ENCODE results near the gene ME3.
"Not testable (repeated sequence)": the region's sequence is repeated elsewhere in the genome, so short reads cannot be mapped to it uniquely, and the experiment has no call there.

The ME3 gene

DNA sequence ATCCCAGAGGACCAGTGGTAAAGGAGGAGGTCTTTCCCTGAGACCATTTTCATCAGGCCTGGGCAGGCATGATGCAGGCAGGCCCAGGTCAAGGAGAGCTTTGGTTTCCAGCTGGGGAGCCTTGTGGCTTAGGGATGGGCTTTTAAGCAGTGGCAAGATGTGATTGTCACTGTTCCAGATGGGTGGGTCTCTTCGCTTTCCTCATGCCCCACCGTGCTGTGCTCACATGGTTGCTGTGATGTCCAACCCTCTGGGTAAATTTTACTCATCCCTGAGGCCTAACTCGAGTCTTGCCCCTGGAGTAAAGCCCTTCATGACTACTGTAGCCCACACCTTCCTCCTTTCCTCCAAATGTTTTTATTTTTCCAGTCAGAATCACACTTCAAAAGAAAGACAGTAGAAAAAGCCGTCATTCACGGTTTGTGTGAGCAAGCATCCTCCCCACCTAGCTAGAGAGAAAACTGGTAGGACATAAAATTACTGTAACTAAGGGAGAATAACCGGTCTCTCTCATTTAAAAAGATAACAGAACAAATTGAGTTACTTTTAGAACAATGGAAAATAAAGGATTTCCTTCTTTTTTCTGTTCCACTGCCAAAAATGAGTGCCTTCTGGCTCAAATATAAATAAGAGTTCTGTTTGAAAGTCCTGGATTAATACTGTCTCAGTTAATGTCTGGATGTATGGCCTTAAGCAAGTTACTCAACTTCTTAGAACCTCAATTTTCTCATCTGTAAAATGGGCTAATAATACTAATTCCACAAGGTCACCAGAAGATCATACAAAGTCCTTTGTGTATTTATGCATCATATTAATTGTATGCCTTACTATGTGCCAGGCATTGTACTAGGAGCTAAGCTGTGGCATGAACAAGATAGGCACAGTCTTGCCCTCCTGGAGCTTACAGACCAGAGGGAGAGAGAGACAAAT lies 84.9 kb downstream of the ME3 start:
- no peak for DNase-seq (ENCODE audit: low read depth in 2 of 2)

DNA sequence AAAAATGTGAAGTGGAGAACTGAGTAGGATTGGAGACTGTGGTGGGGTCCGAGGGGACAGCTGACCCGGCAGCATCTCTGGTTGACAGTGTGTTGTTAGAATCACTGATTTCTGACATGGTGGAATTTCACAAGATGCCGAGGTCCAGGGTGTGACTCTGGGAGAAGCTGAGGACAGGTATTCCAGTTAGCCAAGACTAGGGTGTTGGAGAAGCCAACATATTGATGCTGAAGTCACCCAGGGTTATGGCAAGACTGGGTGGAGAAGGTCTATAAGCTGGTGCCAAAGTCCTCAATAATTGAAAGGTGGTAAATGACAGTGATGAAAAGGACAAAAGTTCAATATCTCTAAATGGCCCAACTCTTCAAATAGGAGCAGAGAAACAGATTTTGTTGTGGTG lies 86.1 kb downstream of the ME3 start:
- DNase-seq (ENCODE audit: low read depth in 2 of 2) = no peak

DNA sequence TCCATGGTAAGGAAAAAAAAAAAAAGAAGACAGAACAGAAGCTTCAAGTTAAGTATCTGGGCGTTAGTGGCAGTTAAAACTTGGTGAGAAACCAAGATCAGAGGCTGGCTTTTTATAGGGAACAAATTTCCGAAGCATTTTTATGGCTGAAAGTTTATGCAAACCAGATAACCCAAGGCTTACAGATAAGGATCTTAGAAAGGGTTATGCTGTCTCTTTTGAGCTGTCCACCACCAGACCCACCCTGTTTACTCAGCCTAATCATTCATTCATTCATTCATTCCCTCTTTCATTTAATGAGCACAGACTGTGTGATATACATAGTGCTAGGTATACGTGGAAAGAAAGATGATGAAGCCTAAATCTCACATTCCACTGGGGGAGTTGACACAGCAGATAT lies 89.5 kb downstream of the ME3 start:
- no peak for DNase-seq (ENCODE audit: low read depth in 2 of 2)

DNA sequence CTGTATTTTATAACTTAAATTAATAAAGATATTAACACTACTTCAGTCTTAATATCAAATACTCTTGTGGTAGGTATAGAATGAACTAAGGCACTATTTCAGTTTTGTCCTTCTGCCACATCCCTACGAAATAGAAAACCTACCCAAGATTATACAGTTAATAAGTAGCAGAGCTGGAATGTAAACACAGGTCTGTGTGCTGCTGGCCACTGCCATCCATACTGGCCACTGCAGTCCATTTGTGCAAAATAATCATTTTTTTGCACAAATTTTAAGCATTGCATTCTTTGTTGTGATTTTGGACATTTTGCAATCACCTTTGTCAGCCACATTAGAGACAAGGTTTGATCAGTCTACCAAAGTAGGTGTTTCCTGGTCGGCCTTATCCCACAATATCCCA lies 91.9 kb downstream of the ME3 start:
- no peak for DNase-seq (ENCODE audit: low read depth in 2 of 2)

DNA sequence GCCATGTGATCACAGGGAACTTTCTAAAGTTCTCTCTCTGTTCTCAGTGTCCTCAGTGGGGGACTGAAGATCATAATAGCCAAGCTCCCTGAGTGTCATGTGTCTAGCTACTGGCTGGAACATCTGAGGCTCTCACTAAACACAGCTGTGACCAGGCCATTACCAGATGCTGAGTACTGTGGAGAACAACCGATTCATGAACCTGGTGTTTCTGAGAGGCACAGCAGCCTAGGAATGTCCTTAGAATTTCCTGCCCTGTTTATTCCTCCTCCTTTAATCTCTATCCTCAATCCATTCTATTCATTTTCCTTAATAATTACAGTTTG lies 93.0 kb downstream of the ME3 start:
- DNase-seq (ENCODE audit: low read depth in 2 of 2) = no peak

DNA sequence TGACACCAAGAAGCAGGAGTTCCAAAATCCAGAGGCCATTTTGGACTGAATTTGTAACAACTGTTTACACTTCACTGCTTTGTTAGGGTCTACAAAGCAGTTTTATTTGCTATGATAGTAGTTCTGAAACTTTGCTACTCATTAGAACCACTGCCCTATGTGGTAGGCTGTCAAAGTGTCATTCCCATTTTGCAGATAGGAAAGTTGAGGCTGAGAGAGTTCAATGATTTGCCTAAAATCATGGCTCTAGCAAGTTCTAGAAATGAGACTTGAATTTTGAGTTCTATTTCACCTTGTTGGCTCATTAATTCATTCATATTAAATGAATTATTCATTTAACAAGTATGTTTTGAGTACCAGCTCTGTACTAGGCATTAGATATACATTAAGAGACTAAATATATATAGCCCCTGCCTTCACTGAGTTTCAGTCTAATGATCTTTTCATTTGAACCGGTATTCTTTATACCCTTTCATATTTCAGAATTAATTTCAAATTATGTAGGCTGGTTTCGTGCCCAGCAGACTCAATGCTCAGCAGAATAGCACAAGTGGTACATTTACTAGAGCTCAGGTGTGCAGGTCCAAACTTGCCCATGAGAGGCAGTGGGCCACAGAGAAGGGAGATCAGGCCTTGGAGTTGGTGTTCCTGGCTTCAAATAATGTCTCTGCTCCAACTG lies 93.5 kb downstream of the ME3 start:
- no peak for DNase-seq (ENCODE audit: low read depth in 2 of 2)

DNA sequence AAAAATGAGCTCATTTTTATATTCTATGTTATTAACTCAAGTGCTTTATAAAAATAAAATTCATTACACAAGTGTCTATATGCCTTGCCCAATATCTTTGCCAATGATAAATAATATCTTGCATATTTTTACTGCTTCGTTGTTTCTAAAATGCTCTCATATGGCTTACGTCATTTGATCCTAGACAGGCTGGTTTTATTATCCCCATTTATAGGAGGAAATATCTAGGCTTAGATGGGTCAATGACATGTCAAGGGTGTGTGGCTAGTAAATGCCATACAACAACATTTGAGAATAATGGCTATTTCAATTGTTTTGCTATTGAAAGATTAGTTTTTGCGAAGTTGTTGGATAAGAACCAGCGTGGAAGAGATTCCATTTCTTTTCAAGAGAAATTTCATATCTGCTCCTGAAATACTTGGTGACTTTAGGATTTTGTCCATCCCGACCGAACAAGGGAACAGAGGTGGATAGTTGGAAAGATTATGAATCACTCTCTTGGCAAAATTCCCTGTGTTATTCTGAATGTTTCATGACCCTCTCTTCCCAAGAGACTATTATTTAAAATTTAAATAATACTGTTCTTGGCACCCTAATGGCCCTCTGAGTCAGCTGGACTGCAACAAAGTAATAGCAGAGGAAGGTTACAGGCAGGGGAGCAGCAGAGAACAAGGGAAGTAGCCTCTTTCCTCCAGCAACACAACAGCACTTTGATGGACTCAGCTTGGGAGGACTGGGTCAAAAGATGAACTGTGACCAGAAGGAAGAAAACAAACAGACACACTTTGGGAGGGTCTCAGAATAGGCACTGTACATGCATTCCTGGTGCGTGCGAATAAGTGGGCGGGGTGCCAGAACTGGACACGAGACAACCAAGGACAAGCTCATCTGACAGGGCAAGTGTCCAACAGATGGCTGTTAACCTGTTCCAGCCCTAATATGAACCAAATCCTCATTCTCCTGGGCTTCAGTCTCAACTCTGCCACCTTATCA lies 94.5 kb downstream of the ME3 start:
- no peak for DNase-seq (ENCODE audit: low read depth in 2 of 2)

DNA sequence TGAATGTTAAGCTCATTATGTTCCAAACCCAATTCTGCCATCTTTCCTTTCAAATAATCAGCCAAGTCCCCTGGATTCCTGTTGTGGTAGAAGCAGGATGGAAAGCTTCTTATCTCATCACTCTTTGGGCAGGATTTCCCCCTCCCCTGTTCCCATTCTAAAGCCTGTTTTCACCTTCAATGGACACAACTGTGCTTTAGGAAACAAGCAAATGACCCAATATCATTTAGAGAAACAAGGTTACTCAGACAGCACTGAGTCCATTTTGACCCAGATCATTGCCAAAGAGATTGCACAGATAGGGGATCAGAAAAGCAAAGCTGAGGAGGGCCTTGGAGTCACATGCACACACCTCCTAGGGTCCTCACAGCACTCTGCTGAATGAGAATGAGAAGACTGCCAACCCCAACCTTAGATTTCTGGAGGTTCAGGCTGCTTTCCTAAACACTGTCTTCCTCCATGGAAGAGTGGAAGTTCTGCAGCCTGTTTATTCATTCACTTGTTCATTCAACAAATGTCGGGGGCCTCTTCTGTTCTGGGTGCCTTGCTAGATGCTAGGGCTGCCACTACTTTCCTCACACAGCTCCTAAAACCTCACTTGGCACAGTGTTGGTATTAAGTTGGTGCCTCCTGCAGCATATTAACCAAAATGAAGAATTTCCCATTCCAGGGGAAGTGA lies 95.3 kb downstream of the ME3 start:
- no peak for DNase-seq (ENCODE audit: low read depth in 2 of 2)

DNA sequence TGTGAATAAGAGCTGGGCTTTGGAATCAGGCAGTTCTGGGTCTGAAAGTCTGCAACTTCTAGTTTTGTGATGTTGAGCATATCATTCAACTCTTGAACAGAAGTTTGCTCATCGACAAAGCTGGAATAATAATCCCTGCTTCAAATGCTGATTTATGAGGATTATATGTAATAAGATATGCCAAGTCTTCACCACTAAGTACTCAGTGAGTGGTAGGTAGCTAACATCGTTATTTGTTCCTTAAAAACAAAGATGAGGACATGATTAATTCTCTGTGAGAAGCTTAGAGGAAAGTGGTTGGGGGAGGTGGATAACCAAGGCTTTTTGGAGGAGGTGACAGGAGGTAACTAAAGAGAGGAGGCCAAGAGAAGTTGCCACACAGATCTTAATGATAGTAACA lies 96.5 kb downstream of the ME3 start:
- no peak for DNase-seq (ENCODE audit: low read depth in 2 of 2)

DNA sequence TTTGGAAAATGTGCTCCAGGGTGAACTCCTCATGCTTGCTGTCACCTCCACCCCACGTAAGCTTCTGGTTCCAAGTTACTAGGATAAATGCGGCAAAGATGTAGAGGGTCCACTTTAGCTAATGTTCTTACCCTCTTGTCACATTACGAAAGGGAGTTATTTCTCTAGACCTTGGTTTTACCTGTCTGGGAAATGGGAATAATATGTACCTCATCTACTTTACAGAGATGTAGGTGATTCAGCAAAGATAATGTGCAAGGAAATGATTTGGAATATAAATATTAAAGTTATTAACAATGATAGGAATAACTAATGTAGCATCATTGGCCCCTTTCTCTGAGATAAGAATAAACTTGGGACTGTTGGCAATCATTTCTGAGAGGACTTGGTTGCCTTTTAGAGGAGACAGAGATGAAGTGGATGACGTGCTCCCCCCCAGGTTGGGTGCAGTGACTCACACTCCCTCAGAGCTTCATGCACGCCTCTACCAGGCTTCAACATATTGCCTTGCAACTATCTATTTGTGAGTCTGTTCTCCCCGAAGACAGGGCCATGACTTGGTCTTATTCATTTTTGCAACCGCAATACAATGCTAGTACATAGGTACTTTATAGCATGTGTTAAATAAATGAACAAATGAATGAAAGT lies 97.1 kb downstream of the ME3 start:
- no peak for DNase-seq (ENCODE audit: low read depth in 2 of 2)

DNA sequence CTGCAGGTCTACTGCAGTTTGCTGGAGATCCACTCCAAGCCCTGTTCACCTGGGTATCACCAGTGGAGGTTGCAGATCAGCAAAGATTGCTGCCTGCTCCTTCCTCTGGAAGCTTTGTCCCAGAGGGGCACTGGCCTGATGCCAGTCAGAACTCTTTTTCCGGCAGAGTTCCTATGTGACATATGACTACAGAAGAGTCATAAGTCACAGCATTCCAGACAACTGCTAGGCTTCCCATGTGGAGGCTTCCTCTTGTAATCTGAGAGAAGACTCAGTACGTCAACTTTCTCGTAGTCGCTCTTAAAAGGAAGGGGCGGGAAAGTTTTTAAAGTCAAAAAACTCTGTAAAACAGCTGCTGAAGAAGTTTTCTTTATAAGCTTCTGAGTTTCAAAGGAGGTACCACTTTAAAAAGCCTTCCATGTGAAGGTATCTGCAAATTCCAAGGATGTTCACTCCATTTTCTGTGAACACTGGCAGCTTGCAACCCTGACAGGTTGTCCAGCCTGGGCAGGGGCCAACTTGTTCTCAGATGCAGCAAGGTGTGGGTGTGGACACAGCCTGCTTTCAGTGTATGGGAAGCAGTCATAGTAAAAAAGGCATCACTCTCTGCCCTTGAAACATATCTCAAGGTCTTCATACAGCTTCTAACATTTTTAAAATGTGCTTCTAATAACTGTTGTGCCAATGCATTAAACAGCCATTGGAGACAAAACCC lies 97.8 kb downstream of the ME3 start:
- DNase-seq (ENCODE audit: low read depth in 2 of 2) = no peak

DNA sequence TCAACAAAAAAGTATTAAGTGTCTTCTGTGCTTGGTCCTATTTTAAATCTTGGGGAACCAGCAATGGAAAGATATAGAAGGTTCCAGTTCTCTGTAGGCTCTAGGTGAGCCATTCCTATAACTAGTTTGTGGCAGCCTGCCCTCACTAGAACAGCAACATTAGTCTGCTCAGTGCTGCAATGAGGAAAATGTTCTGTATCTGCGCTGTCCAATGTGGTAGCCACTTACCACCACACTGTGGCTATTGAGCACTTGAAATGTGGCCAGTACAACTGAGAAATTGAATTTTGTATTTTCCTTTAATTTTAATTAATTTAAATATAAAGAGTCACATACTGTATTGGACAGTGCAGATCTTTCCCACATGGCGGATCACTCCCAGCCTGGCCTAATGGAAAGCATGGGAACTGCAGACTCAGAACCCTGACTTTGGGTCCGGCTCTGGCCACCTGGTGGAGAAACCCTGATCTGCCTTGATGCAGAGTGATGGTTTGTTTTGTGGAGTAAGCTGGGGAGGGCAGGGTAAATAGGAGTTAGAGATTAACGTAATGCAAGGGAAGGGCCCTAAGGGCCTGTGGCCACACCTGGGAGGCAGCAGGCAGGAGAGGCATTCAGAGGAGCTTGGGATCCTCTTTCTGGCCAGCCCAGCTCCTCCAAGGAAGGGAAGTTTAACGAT lies 101.0 kb downstream of the ME3 start:
- DNase-seq (ENCODE audit: low read depth in 2 of 2) = no peak

DNA sequence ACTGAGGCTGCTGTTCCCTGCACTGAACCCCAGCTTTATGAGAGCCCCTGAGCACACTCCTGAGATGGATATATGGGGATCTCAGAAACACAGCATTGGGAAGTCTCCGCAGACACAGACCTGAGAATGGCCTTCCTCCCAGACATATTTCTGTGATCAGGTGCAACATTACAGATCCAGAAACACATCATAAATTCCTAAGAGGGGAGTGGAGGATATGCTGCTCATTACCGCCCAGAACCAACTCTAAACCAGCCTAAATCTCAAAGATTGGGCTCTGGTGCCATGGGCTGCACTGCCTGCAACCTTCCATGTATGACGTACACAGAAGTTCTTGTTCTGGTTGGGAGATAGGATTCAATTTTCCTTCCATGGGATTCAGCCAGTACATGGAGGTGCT lies 102.0 kb downstream of the ME3 start:
- no peak for DNase-seq (ENCODE audit: low read depth in 2 of 2)

DNA sequence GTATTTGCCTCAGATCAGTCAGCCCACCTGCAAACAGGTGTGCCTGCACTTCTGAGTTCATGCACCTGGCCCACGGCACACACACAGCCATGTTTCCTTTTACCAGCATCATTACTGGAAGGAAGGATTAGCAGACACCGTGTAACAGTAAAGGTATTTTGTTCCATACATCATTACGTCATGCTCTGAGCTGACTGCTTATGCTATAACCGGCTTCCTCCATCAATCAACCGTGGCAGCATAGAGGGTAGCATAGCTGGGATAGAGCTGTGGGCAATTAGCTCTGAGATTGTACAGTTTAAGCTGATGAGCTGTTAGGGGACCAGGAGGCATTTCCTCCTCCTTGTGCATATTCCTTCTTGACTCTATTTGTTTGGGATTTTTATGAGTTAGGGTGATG lies 102.4 kb downstream of the ME3 start:
- DNase-seq (ENCODE audit: low read depth in 2 of 2) = no peak

DNA sequence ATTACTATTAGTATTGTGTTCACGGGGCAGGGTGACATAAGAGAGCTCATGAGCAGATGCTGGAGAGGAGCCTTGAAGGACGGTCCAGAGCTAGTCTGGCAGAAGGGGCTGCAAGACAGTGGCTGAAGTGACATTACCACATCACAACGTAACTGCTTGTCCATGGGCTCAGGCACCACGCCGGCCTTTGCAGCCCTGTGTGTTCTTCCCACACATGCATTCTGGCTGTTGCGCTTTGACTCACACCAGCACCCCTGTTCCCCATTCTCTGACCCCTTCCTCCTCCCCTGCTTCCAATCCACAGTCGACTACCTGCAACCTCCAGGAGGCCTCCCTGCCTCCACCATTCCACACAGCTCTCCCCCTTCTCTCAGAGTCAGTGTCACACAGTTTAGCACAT lies 103.3 kb downstream of the ME3 start:
- DNase-seq (ENCODE audit: low read depth in 2 of 2) = no peak

DNA sequence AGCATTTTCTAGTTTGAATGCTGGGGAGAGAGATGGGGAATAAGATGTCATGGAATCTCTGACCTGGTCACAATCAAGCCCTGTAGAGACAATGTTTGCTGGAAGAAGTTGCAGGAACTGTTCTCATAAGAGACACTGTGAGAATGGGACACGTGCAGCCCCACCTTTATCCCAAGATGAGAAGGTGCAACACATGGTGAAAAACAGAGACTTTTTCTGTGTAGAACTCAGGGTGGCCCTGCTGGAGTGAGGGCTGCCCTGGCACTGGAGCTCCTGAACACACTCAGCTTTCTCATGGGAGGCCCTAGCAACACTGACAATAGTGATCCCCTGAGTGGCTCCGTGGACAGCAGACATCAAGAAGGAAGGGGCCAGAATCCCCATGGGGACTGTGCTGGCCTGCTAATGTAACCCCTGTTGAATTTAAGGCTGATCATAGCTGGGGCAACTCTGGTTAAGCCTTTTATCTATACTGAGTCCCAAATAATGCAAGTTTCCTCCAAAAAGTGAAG lies 106.6 kb downstream of the ME3 start:
- DNase-seq (ENCODE audit: low read depth in 2 of 2) = no peak

DNA sequence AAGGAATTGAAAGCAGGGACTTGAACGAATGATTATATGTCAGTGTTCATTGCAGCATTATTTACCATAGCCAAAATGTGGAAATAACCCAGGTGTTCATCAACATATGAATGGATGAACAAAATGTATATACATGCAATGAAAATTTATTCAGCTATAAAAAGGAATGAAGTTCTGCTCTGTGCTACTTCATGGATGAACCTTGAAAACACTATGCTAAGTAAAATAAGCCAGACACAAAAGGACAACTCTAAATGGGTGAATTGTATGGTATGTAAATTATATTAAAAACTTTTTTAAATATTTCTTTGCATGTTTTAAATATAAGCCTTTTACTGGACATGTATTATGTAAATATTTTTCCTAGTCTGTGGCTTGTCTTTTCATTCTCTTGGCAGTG lies 107.0 kb downstream of the ME3 start:
- no peak for DNase-seq (ENCODE audit: low read depth in 2 of 2)

DNA sequence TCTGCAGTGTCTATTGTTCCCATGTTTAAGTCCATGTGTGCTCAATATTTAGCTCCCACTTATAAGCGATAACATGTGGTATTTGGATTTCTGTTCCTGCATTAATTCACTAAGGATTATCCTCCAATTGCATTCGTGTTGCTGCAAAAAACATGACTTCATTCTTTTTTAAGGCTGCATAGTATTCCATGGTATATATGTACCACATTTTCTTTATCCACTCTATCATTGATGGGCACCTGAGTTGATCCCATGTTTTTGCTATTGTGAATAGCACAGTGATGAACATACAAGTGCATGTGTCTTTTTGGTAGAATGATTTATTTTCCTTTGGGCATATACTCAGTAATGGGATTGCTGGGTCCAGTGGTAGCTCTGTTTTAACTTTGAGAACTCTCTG lies 109.6 kb downstream of the ME3 start:
- not testable (repeated sequence) for DNase-seq (ENCODE audit: low read depth in 2 of 2)

DNA sequence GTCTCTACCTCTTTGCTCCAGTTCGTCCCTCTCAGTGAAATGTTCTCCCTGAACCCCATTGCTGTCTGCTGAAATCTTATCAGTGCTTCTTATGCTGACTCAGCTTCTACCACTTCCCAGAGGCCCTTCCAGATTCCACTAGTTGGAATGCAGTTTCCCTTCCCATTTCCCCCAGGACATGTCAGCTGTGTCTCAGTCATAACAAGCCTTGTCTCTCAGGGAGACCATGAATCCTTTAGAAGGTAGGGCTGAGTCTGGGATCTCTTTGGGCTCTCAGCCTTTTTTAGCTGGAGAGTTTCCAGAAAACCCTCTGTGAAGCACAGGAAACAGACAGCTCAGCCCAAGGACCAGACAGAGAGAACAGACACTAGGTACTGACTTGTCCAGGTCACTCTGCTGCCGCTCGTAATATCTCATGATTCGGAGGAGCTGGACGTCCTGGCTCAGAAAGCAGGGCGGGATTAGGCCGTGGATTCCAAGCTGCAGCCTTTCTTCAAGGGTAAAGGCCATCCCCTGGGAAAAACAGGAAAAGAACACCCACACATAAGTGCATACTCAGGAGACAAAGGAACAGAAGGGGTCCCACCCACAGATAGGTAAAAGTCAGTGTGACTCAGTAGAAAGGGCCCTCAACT lies 113.0 kb downstream of the ME3 start:
- DNase-seq (ENCODE audit: low read depth in 2 of 2) = no peak
